K562 (cell line): ENCODE measurements around the gene MBNL2. TPM values are rescaled to one million over a fixed set of nuclear protein-coding genes. Genes with fewer than 3 reads are reported as not detected.

Experiments used
- ATAC-seq: fragments of 200-7000 bp; cut with Tn5 transposase; 3 replicates; pipeline ENCODE4 v1.9.1; 2020; ENCODE audit warnings: moderate library complexity
- BruUV-seq: library from RNA; stranded (reverse); fragments of 400-500 nt; replicated peaks from 2 replicates; lab custom pipeline; 2021; lab: Mats Ljungman, UMichigan
- CTCF ChIA-PET: fragments of 300-600 bp; formaldehyde crosslinking; extraction: SDS; loops from one replicate; lab custom pipeline; 2021; ENCODE audit warnings: low intra/inter-chr PET ratio; lab: Yijun Ruan, JAX
- POLR2A ChIA-PET: fragments of 300-600, 350-650 bp; sonication (Branson Sonifier 250); formaldehyde crosslinking; extraction: SDS; loops from one replicate; lab custom pipeline; 2021; ENCODE audit warnings: antibody characterized with exemption, inconsistent platforms; lab: Yijun Ruan, JAX
- DNase-seq, 4 experiments: peaks; one replicate each; pipeline versions ENCODE4 v3.0.0 to v3.0.0-alpha.2; 2011 to 2018; ENCODE audit warnings: low spot score in 3 of 4, mixed read lengths in 3 of 4; ENCODE audit errors: extremely low read depth in 1 of 4
- FAIRE-seq: peaks from 2 replicates; lab custom pipeline; 2011; peaks lifted over from hg19 to GRCh38; lab: Jason Lieb, UNC
- H2AFZ ChIP-seq: 2 replicates; pipeline ENCODE4 v1.6.0; 2011; ENCODE audit warnings: low read depth, low read length, control low read depth, inconsistent platforms
- H3K27ac ChIP-seq: fragments of 200-600 bp; 3 replicates; pipeline ENCODE4 v1.8.0; 2011; ENCODE audit warnings: low read depth, mild to moderate bottlenecking, control low read depth, inconsistent platforms, low read length, moderate library complexity, mixed read lengths; ENCODE audit errors: extremely low read depth
- H3K27me3 ChIP-seq, 2 experiments: fragments of 300-600 bp in 1 of 2; 2 replicates in 1 of 2; 3 replicates in 1 of 2; pipeline versions ENCODE4 v1.6.0 to v1.8.0; 2011; ENCODE audit warnings: inconsistent platforms in 2 of 2, low read length in 2 of 2, mild to moderate bottlenecking in 1 of 2, mixed read lengths in 1 of 2, moderate library complexity in 1 of 2; ENCODE audit not compliant: control insufficient read depth in 2 of 2, insufficient read depth in 2 of 2
- H3K36me3 ChIP-seq: fragments of 300-600 bp; 3 replicates; pipeline ENCODE4 v1.8.0; 2011; ENCODE audit warnings: mild to moderate bottlenecking, low read length, inconsistent platforms; ENCODE audit not compliant: control insufficient read depth, insufficient read depth
- H3K4me1 ChIP-seq, 2 experiments: fragments of 200-600 bp in 1 of 2; replicated peaks in 1 of 2; 2 replicates in 1 of 2; 3 replicates in 1 of 2; pipeline versions ENCODE4 v1.5.1 to v1.8.0; 2011; ENCODE audit warnings: inconsistent platforms in 2 of 2, low read length in 2 of 2, mild to moderate bottlenecking in 1 of 2, mixed read lengths in 1 of 2, moderate library complexity in 1 of 2; ENCODE audit not compliant: control insufficient read depth in 2 of 2, insufficient read depth in 2 of 2
- H3K4me2 ChIP-seq: 2 replicates; pipeline ENCODE4 v1.6.1; 2011; ENCODE audit warnings: low read length, control low read depth, inconsistent platforms, mixed read lengths; ENCODE audit not compliant: insufficient read depth
- H3K4me3 ChIP-seq: fragments of 200-600 bp; sonication (generic), shearing (Covaris generic); 2 replicates; pipeline ENCODE4 v1.5.1; 2016; ENCODE audit warnings: control low read depth, inconsistent platforms
- H3K79me2 ChIP-seq: fragments of 200-600 bp; 3 replicates; pipeline ENCODE4 v1.8.0; 2011; ENCODE audit warnings: low read length, inconsistent platforms; ENCODE audit not compliant: control insufficient read depth, insufficient read depth
- H3K9ac ChIP-seq, 2 experiments: 2 replicates each; pipeline versions ENCODE4 v1.6.0 to v1.6.1; 2011; ENCODE audit warnings: low read depth in 2 of 2, low read length in 2 of 2, control low read depth in 1 of 2, inconsistent platforms in 1 of 2, mild to moderate bottlenecking in 1 of 2, mixed read lengths in 1 of 2; ENCODE audit not compliant: insufficient read depth in 1 of 2
- H3K9me1 ChIP-seq: one replicate; pipeline ENCODE4 v1.6.0; 2011; ENCODE audit warnings: inconsistent platforms, mild to moderate bottlenecking, low read length, moderate library complexity; ENCODE audit not compliant: control insufficient read depth, insufficient read depth
- H3K9me3 ChIP-seq: replicated peaks from 2 replicates; pipeline ENCODE4 v1.5.1; 2011; ENCODE audit warnings: low read depth, low read length, inconsistent platforms; ENCODE audit not compliant: control insufficient read depth, insufficient read depth
- H4K20me1 ChIP-seq: replicated peaks from 2 replicates; pipeline ENCODE4 v1.6.1; 2011; ENCODE audit warnings: low read length, inconsistent platforms, mixed read lengths; ENCODE audit not compliant: control insufficient read depth, insufficient read depth
- CTBP1 ChIP-seq: fragments of 450-650 bp; IDR thresholded peaks from 2 replicates; pipeline ENCODE4 v1.6.1; 2016; ENCODE audit warnings: borderline replicate concordance
- FIP1L1 ChIP-seq: fragments of 200-400 bp; formaldehyde crosslinking; IDR thresholded peaks from 2 replicates; pipeline ENCODE4 v1.6.1; 2018; ENCODE audit warnings: mild to moderate bottlenecking, low read depth, low read length; ENCODE audit not compliant: poor library complexity, severe bottlenecking
- FOXJ2 ChIP-seq: fragments of 200-800 bp; sonication (Bioruptor generic); IDR thresholded peaks from 2 replicates; pipeline ENCODE4 v1.6.1; 2016; ENCODE audit warnings: missing genetic modification characterization, missing compliant biosample characterization
- MYBL2 ChIP-seq, 2 experiments: fragments of 450-650 bp in 1 of 2; sonication (generic) in 1 of 2; formaldehyde crosslinking in 1 of 2; IDR thresholded peaks; 2 replicates each; pipeline versions ENCODE4 v1.6.1 to v1.8.1; 2017 to 2022; ENCODE audit warnings: borderline replicate concordance in 1 of 2, inconsistent platforms in 1 of 2, low read depth in 1 of 2, mild to moderate bottlenecking in 1 of 2, missing genetic modification reagents in 1 of 2, moderate library complexity in 1 of 2
- NFRKB ChIP-seq: fragments of 450-650 bp; IDR thresholded peaks from 2 replicates; pipeline ENCODE4 v1.6.1; 2016; ENCODE audit warnings: low read depth
- RFX1 ChIP-seq: fragments of 450-650 bp; IDR thresholded peaks from 2 replicates; pipeline ENCODE4 v1.6.1; 2016; ENCODE audit warnings: mild to moderate bottlenecking, moderate library complexity
- SNAPC5 ChIP-seq: fragments of 250-450 bp; sonication (Bioruptor Pico); IDR thresholded peaks from 2 replicates; pipeline ENCODE4 v1.8.0; 2021; ENCODE audit warnings: moderate library complexity, mild to moderate bottlenecking, inconsistent platforms
- WGBS: fragments of 100-300 bp; shearing (Covaris generic); methylation state at CpG from one replicate; pipeline ENCODE4 v1.1.6; 2016; ENCODE audit warnings: low coverage, mixed read lengths; ENCODE audit not compliant: insufficient coverage; ENCODE audit errors: missing lambda C conversion rate; 5-methylcytosine and 5-hydroxymethylcytosine counted together
- in situ Hi-C: fragments of 300-500 bp; cut with MboI; formaldehyde crosslinking; loops from 4 replicates; pipeline ENCODE4 v1.15.0; 2018; ENCODE audit warnings: inconsistent platforms, mixed read lengths
- intact Hi-C: fragments of 100-400 bp; cut with micrococcal nuclease; formaldehyde crosslinking; loops from 2 replicates; pipeline ENCODE4 v1.14.2; 2022
- polyA plus RNA-seq, 8 experiments: library from polyadenylated mRNA; depleted of rRNA in 4 of 8; stranded (reverse) in 5 of 8; unstranded in 3 of 8; fragments of >200 nt; fragmentation: Nextera tagmentation in 2 of 8; fragmentation: Illumina TruSeq in 1 of 8; extraction: Ambion mirVana in 2 of 8; extraction: Trizol in 1 of 8; gene quantifications; 2 replicates each; pipeline versions ENCODE4 v1.2.1 to v1.2.3, GENCODE V29; 2011 to 2014; ENCODE audit warnings: inconsistent platforms in 1 of 8, missing spikeins in 1 of 8
- total RNA-seq, 7 experiments: library from RNA; depleted of rRNA in 6 of 7; stranded (reverse); fragments of >200 nt in 6 of 7; fragmentation: Illumina TruSeq in 2 of 7; extraction: Trizol in 2 of 7; gene quantifications; 2 replicates each; pipeline versions ENCODE4 v1.2.1 to v1.2.3, GENCODE V29; 2011 to 2021; ENCODE audit warnings: low replicate concordance in 1 of 7

Gene MBNL2
- total and polyA plus RNA-seq, 9 of the 15 experiments (the other 6 are each of a cell fraction or from before 2014, with no cell fraction given): 7.0 to 24.8 (median 13.8) TPM

GRCh38 chr13:97295283-97296182 is 73.4 kb downstream of the MBNL2 start:
- H3K4me1 ChIP-seq: no peaks in the 10 kb centered on the region; a peak in 1 of 5 replicates
- H3K27me3 ChIP-seq: no peaks in the 10 kb centered on the region
- no peaks in the 10 kb centered on the region for H3K9me3 ChIP-seq
- peaks cover 25% of the 10 kb centered on the region; the same call in 1 of the 3 replicates for H3K79me2 ChIP-seq
- no peak overlapping the region for H3K4me2 ChIP-seq
- ChIA-PET CTCF (no interaction called here), POLR2A (no interaction called here)
- H3K4me3 ChIP-seq: no peak overlapping the region
- FAIRE-seq: no peak
- H3K9me1 ChIP-seq: no peaks in the 10 kb centered on the region
- WGBS: 69% methylated on average over 5 of the region's 5 CpGs
- in situ Hi-C loops: no loop called here
- peaks cover 5% of the 10 kb centered on the region; the same call in 1 of the 3 replicates for H3K36me3 ChIP-seq
- no peak for TF ChIP-seq MYBL2 (IDR thresholded peaks at IDR 0.05; ENCODE audit: low read depth)
- no peak for TF ChIP-seq MYBL2 (CRISPR knock-in tag; IDR thresholded peaks at IDR 0.05; ENCODE audit: borderline replicate concordance)
- TF ChIP-seq NFRKB: no peak
- no peak for TF ChIP-seq CTBP1
- no peak for TF ChIP-seq SNAPC5
- peak; percentile 86 for TF ChIP-seq RFX1
- peak; percentile 69; the same call in 1 of the 2 replicates for TF ChIP-seq FOXJ2
- TF ChIP-seq FIP1L1: no peak
- 0 out of 2 replicates have a peak, but pooled peaks cover 2% of the 10 kb centered on the region for H4K20me1 ChIP-seq
- no peak for ATAC-seq
- no peak overlapping the region for H3K9ac ChIP-seq
- H2AFZ ChIP-seq: no peak overlapping the region
- intact Hi-C loops: no loop called here
- BruUV-seq: no TSS peak
- DNase-seq: peak in 2 of 4 experiments; percentile 10 to 14
- no peak overlapping the region for H3K27ac ChIP-seq
